NCI-H2227 (cell line): ENCODE results near the gene NAALADL2.

Experiments used
- DNase-seq: peaks from one replicate; lab custom pipeline; 2025; ENCODE audit not compliant: unreplicated experiment; lab: John Stamatoyannopoulos, UW

The NAALADL2 gene

DNA sequence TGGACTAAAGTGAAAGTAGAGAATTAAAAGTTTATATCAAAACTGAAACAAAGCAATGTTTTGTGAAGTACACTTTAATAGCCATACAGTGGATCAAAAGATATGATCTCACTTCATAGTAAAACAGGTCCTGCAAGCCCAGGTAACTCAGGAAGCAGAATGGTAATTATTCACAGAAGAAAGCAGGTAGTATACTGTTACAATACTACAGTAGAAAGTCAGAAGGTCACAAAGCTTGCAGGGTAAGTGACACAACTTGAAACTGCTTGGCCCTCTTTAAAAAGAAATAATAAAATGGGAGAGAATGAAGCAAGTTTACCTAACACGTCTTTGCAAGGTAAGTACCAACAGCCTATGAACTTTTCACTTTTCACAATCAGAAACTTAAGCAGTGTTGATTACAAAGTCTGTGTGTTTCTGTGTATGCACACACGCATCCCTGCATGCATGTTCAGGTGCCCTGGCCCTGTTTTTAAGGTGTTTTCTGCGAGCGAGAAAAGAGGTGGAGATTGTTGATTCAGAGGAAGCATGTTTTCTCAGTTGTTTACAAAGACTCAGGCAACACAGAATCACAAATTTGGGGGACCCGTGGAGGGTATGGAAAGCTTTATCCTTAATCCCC lies at the start of gene NAALADL2:
Gene NAALADL2, plus strand, starts transcription at position 221 of the 622 bp plus-strand sequence.
- no peak for DNase-seq

DNA sequence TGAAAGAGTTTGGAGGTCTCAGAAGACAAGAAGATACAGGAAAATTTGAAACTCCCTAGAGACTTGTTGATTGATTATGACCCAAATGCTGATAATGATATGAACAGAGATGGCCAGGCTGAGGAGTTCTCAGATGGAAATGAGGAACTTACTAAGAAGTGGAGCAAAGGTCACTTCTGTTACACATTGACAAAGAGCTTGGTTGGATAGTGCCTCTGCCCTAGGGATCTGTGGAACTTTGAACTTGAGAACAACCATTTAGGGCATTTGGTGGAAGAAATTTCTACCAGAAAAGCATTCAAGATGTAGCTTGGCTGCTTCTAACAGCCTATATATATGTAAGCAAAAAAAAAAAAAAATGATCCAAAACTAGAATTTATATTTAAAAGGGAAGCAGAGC lies 48.9 kb upstream of the NAALADL2 start:
- DNase-seq = no peak

DNA sequence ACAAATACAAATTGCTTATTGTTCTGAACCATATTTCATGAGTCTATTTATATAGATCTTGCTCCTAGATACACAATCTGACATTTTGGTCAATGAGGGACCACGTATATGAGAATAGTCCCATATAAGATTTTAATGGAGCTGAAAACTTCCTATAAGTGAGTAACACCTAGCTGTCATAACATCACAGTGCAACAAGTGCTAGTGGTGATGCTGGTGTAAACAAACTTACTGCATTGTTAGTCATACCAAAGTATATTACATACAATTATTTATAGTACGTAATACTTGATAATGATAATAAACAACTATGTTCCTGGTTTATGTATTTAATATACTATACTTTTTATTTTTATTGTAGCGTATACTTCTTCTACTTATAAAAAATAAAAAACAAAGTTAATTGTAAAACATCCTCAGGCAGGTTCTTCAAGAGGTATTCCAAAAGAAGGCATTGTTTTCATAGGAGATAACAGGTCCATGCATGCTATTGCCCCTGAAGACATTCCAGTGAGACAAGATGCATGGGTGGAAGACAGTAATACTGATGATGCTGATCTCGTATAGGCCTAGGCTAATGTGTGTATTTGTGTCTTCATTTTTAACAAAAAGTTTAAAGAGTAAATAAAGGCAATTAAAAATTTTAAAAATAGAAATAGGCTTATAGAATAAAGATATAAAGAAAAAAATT lies 46.8 kb upstream of the NAALADL2 start:
- DNase-seq = no peak

DNA sequence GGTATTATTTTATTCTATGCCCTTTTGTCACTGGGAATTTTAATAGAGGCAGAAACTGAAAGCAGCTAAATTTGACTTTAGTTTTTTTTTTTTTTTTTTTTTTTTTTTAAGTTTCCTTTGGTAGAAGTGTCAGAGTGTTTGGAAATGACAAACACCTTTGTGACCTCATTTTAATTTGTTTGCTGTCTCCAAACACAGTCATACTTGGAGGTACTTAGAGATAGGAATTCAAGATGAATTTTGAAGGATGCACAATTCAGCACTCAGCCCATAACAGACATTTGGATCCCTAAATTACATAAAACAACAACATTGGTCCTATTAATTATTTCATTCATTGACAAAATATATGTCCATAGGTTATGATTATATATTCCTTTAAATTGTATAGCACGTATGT lies 43.4 kb upstream of the NAALADL2 start:
- DNase-seq = no peak

DNA sequence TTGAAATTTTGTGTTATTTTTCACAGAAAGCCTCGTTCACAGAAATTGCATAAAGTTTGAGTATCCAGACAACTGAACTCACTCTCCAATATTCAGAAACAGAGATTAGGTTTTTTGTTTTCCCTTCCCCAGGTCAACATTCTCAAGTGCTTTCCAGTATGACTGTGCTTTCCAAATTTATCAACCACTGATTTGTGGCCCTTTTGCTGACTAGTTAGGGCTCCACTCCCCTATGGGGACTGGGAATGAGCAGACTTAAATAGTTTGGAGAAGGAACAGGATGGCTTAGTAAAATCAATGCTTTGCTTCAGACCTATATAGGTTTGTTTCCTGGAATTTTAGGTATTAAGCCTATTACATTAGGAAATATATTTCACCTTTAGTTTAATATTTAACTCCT lies 38.2 kb upstream of the NAALADL2 start:
- DNase-seq = no peak

DNA sequence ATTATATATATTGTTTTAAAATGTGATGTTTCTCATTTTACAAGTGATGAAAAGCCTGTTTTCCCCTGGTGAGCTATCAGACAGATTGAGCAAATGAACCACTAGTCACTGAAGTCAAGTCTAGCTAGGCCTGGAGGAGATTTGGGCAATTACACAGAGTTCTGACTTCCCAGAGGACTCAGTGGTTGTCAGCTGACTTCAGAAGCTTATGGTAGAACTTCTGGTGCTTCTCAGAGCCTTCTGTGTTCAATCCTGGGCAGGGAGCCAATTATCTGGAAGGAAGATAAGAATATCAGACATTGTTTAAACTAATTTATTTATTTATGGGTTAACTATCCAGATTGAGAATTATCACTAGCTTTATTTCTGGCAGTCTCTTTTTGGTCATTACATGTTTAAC lies 37.7 kb upstream of the NAALADL2 start:
- DNase-seq = no peak

DNA sequence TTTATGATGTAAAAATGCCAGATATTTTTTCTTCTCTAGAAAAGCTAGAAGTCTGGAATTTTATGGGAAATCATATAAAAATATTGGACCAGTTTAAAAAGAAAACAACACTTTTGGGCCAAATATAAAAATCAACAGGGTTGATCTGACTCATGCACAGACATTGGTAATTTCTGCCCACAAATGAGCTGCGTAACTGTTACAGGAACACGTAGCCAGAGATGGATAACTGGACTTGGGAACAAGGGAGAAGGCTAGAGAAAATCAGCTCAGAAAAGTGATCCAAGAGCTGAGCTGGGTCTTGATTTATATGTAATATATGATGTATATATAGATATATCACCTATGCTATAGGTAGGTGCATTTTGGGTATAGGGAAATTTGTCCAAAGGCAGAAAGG lies 36.8 kb upstream of the NAALADL2 start:
- no peak for DNase-seq

- DNase-seq = no peak
Measured at GRCh38 chr3:174826069-174826468, 33.1 kb upstream of the NAALADL2 start.

DNA sequence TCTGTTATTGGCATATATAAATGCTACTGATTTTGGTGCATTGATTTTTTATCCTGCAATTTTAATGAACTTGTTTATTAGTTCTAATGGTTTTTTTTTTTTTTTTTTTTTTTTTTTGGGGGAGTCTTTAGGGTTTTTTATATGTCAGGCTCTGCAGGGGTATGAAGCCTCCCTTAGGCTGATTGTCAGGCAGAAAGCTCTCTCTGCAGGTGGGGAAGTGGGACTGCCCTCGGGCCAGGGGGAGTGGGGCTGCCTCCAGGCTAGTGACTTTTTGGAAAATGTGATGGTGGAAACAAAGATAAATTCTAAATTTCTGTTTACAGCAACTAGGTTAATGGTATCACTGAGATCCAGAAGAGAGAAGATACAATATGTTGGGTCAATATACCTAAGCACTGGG lies 14.4 kb upstream of the NAALADL2 start:
- no peak for DNase-seq

GRCh38 chr3:174846055-174846454 lies 13.1 kb upstream of the NAALADL2 start:
- no peak for DNase-seq

DNA sequence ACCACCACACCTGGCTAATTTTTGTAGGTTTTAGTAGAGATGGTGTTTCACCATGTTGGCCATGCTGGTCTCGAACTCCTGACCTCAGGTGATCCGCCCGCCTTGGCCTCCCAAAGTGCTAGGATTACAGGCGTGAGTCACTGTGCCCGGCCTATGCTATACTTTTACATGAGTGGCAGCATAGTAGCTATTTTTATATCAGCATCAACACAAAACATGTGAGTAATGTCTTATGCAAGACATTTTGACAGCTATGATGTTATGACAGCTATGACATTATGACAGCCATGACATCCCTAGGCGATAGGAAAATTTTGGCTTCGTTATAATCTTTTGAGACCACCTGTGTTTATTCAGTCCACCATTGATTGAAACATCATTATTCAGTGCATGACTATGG lies 4.1 kb upstream of the NAALADL2 start:
- no peak for DNase-seq

- no peak for DNase-seq
Measured at GRCh38 chr3:174857301-174857700, 1.8 kb upstream of the NAALADL2 start.

DNA sequence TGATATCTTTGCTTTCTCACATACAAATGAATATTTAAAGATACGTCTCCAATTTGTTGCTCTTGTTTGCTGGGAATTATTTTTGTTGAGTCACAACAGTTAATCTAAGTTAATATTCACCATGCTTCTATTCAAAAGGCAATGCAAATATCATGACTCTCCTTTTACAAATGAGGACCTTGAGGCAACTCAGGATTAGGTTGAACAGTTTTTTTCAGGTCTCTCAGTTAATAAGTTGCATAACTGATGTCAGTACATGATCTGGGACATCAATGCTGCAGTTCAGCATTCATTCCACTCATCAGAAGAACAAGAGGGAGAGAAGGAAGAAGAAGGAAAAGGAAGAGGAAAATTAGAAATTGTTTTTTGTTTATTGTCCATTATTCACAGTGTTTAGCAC lies 781 bp upstream of the NAALADL2 start:
- no peak for DNase-seq

- DNase-seq = no peak
Measured at GRCh38 chr3:174859756-174860155, 622 bp downstream of the NAALADL2 start.

GRCh38 chr3:174862101-174862500 lies 3.0 kb downstream of the NAALADL2 start:
- peak; percentile 3 for DNase-seq

DNA sequence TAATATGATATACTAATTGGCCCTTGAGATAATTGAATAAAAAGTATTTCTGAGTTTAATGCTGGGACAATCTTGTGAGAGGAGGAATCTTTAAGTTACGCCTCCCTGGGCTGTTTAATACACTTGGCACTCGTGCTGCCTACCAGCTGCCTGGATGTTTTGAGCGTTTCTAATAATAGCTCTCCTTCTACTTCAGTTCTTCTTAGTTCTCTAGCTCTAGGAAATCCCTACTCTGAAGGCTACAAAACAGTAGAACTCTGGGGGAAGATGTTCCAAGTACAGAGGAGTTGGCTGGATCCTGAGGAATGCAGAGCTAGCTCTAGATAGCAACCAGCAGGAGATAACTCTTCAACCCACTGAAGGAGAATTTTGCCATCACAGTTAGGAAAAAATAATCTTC lies 3.5 kb downstream of the NAALADL2 start:
- no peak for DNase-seq

- no peak for DNase-seq
Measured at GRCh38 chr3:174863488-174863887, 4.4 kb downstream of the NAALADL2 start.

- DNase-seq = no peak
Measured at GRCh38 chr3:174869448-174869847, 10.3 kb downstream of the NAALADL2 start.

GRCh38 chr3:174873832-174874657 lies 14.9 kb downstream of the NAALADL2 start:
- no peak for DNase-seq

DNA sequence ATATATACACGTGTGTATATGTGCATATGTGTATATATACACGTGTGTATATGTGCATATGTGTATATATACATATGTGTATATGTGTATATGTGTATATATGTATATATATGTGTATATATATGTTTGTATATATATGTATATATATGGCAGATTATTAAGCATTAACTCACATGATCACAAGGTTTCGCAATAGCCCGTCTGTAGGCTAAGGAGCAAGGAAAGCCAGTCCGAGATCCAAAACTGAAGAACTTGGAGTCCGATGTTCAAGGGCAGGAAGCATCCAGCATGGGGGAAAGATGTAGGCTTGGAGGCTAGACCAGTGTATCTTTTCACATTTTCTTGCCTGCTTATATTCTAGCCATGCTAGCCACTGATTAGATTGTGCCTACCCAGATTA lies 23.7 kb downstream of the NAALADL2 start:
- DNase-seq = no peak

DNA sequence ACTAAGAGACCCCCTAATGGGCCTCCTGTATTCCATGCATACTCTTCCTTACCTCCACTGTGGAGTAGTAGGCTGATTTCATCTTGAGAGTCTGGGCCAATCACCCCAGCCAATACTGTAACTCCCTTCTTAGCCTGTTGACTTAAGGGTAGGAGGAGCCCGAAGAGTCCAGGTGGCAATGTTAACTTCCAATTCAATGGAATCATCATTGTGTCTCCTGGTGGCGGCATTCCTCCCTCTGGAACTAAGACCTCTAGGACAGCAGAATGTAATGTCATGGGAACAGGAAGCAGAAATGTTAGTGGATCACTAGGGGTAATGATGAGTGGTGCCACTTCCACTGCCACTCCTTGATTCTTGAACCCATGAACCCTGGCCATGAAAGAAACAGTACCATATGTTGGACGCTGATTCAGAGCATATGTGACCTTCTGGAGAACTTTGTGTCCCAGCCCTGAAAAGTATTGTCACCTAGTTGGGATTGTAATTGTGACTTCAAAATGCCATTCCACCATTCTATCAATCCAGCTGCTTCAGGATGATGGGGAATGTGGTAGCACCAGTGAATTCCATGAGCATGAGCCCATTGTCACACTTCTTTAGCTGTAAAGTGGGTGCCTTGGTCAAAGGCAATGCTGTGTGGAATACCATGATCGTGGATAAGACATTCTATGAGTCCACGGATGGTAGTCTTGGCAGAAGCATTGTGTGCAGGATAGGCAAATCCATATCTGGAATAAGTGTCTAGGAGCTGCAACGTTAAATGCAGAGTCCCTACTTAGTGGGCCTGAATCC lies 24.9 kb downstream of the NAALADL2 start:
- no peak for DNase-seq
